Stimulated activated CD8-positive, alpha-beta memory T cell treated with anti-CD3 and anti-CD28 coated beads, Interleukin-12 subunit alpha, Interleukin-12 subunit beta, amount 100 ng/mL, for 1 hour (primary cell): ENCODE measurements around the gene ZNRF1.
"Not testable (repeated sequence)": the region's sequence is repeated elsewhere in the genome, so short reads cannot be mapped to it uniquely, and the experiment has no call there.

Source experiments
- DNase-seq: peaks from one replicate; pipeline ENCODE4 v3.0.0-alpha.2; 2020; ENCODE audit warnings: low read depth

ZNRF1 gene

GRCh38 chr16:74998481-74999218 lies at the start of gene ZNRF1:
TSS of gene ZNRF1 (plus strand) at chr16:74999024. CDS start at chr16:74999672, 648 bp downstream.
- peak; percentile 63 for DNase-seq

- no peak for DNase-seq
Measured at GRCh38 chr16:74949309-74949708, 49.5 kb upstream of the ZNRF1 start.

- DNase-seq = no peak
Measured at GRCh38 chr16:74950511-74950910, 48.3 kb upstream of the ZNRF1 start.

- DNase-seq = no peak
Measured at GRCh38 chr16:74951206-74951605, 47.6 kb upstream of the ZNRF1 start.

- no peak for DNase-seq
Measured at GRCh38 chr16:74951681-74952080, 47.1 kb upstream of the ZNRF1 start.

GRCh38 chr16:74954763-74955162 lies 44.1 kb upstream of the ZNRF1 start:
- no peak for DNase-seq

- DNase-seq = no peak
Measured at GRCh38 chr16:74973304-74973703, 25.5 kb upstream of the ZNRF1 start.

GRCh38 chr16:74975591-74975990 lies 23.2 kb upstream of the ZNRF1 start:
- DNase-seq = no peak

- DNase-seq = no peak
Measured at GRCh38 chr16:74982256-74982655, 16.6 kb upstream of the ZNRF1 start.

GRCh38 chr16:74984194-74984528 lies 14.7 kb upstream of the ZNRF1 start:
- DNase-seq = no peak

GRCh38 chr16:74984529-74985296 lies 14.1 kb upstream of the ZNRF1 start, which contains the start of gene WDR59:
TSS of gene WDR59 (minus strand) at chr16:74985123. CDS start at chr16:74985017, 106 bp downstream.
- DNase-seq = peak; percentile 97

- no peak for DNase-seq
Measured at GRCh38 chr16:74987027-74987681, 11.7 kb upstream of the ZNRF1 start.

- not testable (repeated sequence) for DNase-seq
Measured at GRCh38 chr16:74989864-74990263, 9.0 kb upstream of the ZNRF1 start.

GRCh38 chr16:74990832-74991231 lies 8.0 kb upstream of the ZNRF1 start:
- no peak for DNase-seq

- DNase-seq = no peak
Measured at GRCh38 chr16:74991268-74991592, 7.6 kb upstream of the ZNRF1 start.

- DNase-seq = no peak
Measured at GRCh38 chr16:74991593-74992403, 7.0 kb upstream of the ZNRF1 start.

GRCh38 chr16:74995986-74996385 lies 2.8 kb upstream of the ZNRF1 start:
- no peak for DNase-seq

- no peak for DNase-seq
Measured at GRCh38 chr16:74997042-74997491, 1.8 kb upstream of the ZNRF1 start.

GRCh38 chr16:74999219-74999608 lies 390 bp downstream of the ZNRF1 start:
- DNase-seq = no peak

- DNase-seq = peak; percentile 31
Measured at GRCh38 chr16:74999609-75000480, 1.0 kb downstream of the ZNRF1 start.

GRCh38 chr16:75000481-75001081 lies 1.8 kb downstream of the ZNRF1 start:
- no peak for DNase-seq
